Loucy (cell line): ENCODE measurements around the gene MARCHF6.

Experiments
- H2AFZ ChIP-seq: fragments of 200-600 bp; sonication (generic); 2 replicates; pipeline ENCODE4 v1.6.0; 2016; ENCODE audit warnings: antibody characterized with exemption, mild to moderate bottlenecking, low read length, moderate library complexity
- H3F3A ChIP-seq: fragments of 200-600 bp; 2 replicates; pipeline ENCODE4 v1.6.0; 2016; ENCODE audit warnings: antibody characterized with exemption, low read depth, mild to moderate bottlenecking
- H3K27me3 ChIP-seq: fragments of 200-600 bp; sonication (generic); 2 replicates; pipeline ENCODE4 v1.6.1; 2014; ENCODE audit warnings: low read length, mild to moderate bottlenecking; ENCODE audit not compliant: insufficient read depth, poor library complexity, severe bottlenecking
- H3K36me3 ChIP-seq: fragments of 200-600 bp; sonication (generic); 2 replicates; pipeline ENCODE4 v1.6.1; 2016; ENCODE audit warnings: low read length; ENCODE audit not compliant: insufficient read depth
- H3K4me1 ChIP-seq: fragments of 200-600 bp; sonication (generic); 2 replicates; pipeline ENCODE4 v1.5.1; 2014; ENCODE audit warnings: low read length, mild to moderate bottlenecking; ENCODE audit not compliant: insufficient read depth, poor library complexity, severe bottlenecking
- H3K4me2 ChIP-seq: fragments of 200-600 bp; sonication (generic); 2 replicates; pipeline ENCODE4 v1.6.0; 2014; ENCODE audit warnings: antibody characterized with exemption, low read length, low read depth, mild to moderate bottlenecking; ENCODE audit not compliant: poor library complexity, severe bottlenecking
- H3K4me3 ChIP-seq: fragments of 200-600 bp; sonication (generic); 2 replicates; pipeline ENCODE4 v1.5.1; 2014; ENCODE audit warnings: low read length, mild to moderate bottlenecking, mixed read lengths; ENCODE audit not compliant: poor library complexity, severe bottlenecking
- H3K79me2 ChIP-seq: fragments of 200-600 bp; sonication (generic); 2 replicates; pipeline ENCODE4 v1.6.1; 2014; ENCODE audit warnings: low read length; ENCODE audit not compliant: insufficient read depth
- H3K9ac ChIP-seq: fragments of 200-600 bp; sonication (generic); 2 replicates; pipeline ENCODE4 v1.6.0; 2014; ENCODE audit warnings: mild to moderate bottlenecking, low read depth, low read length, moderate library complexity; ENCODE audit not compliant: poor library complexity, severe bottlenecking
- H3K9me2 ChIP-seq: fragments of 200-600 bp; sonication (generic); replicated peaks from 2 replicates; pipeline ENCODE4 v1.6.1; 2016; ENCODE audit warnings: low read depth, low read length, mixed read lengths
- H3K9me3 ChIP-seq: fragments of 200-600 bp; sonication (generic); 2 replicates; pipeline ENCODE4 v1.6.1; 2014; ENCODE audit warnings: mild to moderate bottlenecking, antibody characterized with exemption, low read length, low read depth; ENCODE audit not compliant: insufficient read depth
- H4K20me1 ChIP-seq: fragments of 200-600 bp; sonication (generic); 2 replicates; pipeline ENCODE4 v1.6.0; 2014; ENCODE audit warnings: antibody characterized with exemption, low read length, mild to moderate bottlenecking; ENCODE audit not compliant: insufficient read depth, poor library complexity, severe bottlenecking
- EZH2phosphoT487 ChIP-seq: fragments of 200-600 bp; IDR thresholded peaks from 2 replicates; pipeline ENCODE4 v1.6.1; 2018; ENCODE audit warnings: antibody characterized with exemption, mild to moderate bottlenecking, moderate library complexity, borderline replicate concordance
- TF ChIP-seq, protein P1 (sequence below): fragments of 200-600 bp; sonication (generic); conservative IDR thresholded peaks from 2 replicates; pipeline ENCODE4 v1.5.1; 2014; ENCODE audit warnings: mild to moderate bottlenecking, antibody characterized with exemption, low read length

The MARCHF6 gene

DNA sequence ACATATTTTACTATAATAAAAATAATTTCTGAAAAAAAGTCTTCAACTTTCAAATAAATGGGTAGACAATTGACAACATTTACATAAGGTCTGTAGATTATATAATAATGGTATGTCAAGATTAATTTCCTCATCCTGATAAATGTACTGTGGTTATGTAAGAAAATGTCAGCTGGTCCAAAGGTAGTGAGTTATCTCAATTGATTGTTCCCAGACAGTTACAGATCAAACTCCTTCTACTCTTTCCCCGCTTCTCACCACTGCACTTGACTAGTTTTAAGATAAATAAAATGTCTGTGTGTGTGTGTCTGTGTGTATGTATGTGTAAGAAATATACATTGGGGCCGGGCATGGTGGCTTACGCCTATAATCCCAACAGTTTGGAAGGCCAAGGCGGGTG, 16.4 kb upstream of the MARCHF6 start:
- H3K4me2 ChIP-seq, result no peak overlapping the region
- no peak overlapping the region for H2AFZ ChIP-seq
- no peak overlapping the region for H3K9ac ChIP-seq
- no peaks in the 10 kb centered on the region for H3K79me2 ChIP-seq
- H3K9me3 ChIP-seq, result no peaks in the 10 kb centered on the region
- H3K4me1 ChIP-seq, result no peaks in the 10 kb centered on the region
- H3K36me3 ChIP-seq, result no peaks in the 10 kb centered on the region
- no peaks in the 10 kb centered on the region for H4K20me1 ChIP-seq
- H3F3A ChIP-seq, result no peaks in the 10 kb centered on the region
- no peak overlapping the region for H3K4me3 ChIP-seq
- no peaks in the 10 kb centered on the region for H3K9me2 ChIP-seq
- no peaks in the 10 kb centered on the region for H3K27me3 ChIP-seq
- no peak for TF ChIP-seq EZH2phosphoT487
- TF ChIP-seq, protein P1, sequence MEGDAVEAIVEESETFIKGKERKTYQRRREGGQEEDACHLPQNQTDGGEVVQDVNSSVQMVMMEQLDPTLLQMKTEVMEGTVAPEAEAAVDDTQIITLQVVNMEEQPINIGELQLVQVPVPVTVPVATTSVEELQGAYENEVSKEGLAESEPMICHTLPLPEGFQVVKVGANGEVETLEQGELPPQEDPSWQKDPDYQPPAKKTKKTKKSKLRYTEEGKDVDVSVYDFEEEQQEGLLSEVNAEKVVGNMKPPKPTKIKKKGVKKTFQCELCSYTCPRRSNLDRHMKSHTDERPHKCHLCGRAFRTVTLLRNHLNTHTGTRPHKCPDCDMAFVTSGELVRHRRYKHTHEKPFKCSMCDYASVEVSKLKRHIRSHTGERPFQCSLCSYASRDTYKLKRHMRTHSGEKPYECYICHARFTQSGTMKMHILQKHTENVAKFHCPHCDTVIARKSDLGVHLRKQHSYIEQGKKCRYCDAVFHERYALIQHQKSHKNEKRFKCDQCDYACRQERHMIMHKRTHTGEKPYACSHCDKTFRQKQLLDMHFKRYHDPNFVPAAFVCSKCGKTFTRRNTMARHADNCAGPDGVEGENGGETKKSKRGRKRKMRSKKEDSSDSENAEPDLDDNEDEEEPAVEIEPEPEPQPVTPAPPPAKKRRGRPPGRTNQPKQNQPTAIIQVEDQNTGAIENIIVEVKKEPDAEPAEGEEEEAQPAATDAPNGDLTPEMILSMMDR, result no peak

DNA sequence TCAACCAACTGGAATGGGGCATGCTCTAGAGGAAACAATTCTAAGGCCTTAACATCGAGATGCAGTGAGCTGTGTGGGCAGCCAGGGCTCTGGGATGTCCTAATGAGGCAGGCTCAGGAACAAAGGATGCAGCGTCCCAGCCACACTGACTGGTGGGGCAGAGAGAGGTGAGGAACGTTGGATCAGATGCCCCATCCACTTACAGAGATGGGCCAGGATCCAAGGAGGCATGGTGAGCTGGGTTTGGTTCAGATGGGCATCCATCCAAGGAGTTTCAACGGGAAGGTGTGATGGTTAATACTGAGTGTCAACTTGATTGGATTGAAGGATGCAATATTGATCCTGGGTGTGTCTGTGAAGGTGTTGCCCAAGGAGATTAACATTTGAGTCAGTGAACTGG, 15.5 kb upstream of the MARCHF6 start:
- H3K9ac ChIP-seq, result no peak overlapping the region
- no peaks in the 10 kb centered on the region for H3K9me3 ChIP-seq
- H3K79me2 ChIP-seq, result no peaks in the 10 kb centered on the region
- H3K36me3 ChIP-seq, result no peaks in the 10 kb centered on the region
- no peaks in the 10 kb centered on the region for H3K27me3 ChIP-seq
- TF ChIP-seq EZH2phosphoT487, result no peak
- TF ChIP-seq, protein P1, result no peak
- no peaks in the 10 kb centered on the region for H4K20me1 ChIP-seq
- no peak overlapping the region for H3K4me3 ChIP-seq
- no peak overlapping the region for H2AFZ ChIP-seq
- H3K4me1 ChIP-seq, result no peaks in the 10 kb centered on the region
- H3K4me2 ChIP-seq, result no peak overlapping the region
- no peaks in the 10 kb centered on the region for H3F3A ChIP-seq
- H3K9me2 ChIP-seq, result no peaks in the 10 kb centered on the region

DNA sequence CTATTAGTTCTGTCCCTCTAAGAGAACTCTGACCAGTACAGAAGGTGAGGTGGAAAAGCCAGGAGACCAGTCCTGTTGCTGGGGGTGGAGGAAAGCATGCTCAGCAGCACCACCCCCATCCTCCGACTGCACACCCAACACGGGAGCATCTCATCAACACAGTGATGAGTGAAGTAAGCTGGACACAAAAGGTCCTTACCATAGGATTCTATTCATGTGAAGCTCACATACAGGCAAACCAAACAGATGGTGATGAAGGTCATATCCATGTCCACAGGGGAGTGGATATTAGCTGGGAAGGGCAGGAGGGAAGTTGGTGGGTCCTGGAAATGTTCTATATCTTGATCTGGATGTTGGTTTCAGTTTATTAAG, 14.8 kb upstream of the MARCHF6 start:
- Histone ChIP-seq H3K36me3 (no peaks in the 10 kb centered on the region), H3F3A (no peaks in the 10 kb centered on the region), H3K27me3 (no peaks in the 10 kb centered on the region), H3K4me3 (no peak overlapping the region), H2AFZ (no peak overlapping the region), H3K4me1 (no peaks in the 10 kb centered on the region), H4K20me1 (no peaks in the 10 kb centered on the region), H3K4me2 (no peak overlapping the region), H3K9me3 (no peaks in the 10 kb centered on the region), H3K79me2 (no peaks in the 10 kb centered on the region), H3K9ac (no peak overlapping the region), H3K9me2 (no peaks in the 10 kb centered on the region)
- TF ChIP-seq, protein P1, result no peak
- TF ChIP-seq EZH2phosphoT487, result no peak
